DND-41 (cell line): ENCODE results near the gene SH3TC1.

Experiments used
- ATAC-seq: fragments of 200-7000 bp; cut with Tn5 transposase; 3 replicates; pipeline ENCODE4 v1.9.1; 2021; ENCODE audit warnings: low read depth; ENCODE audit not compliant: insufficient read depth
- DNase-seq: peaks from one replicate; pipeline ENCODE4 v3.0.0-alpha.2; 2020
- H2AFZ ChIP-seq: 2 replicates; pipeline ENCODE4 v1.6.0; 2012; ENCODE audit warnings: low read depth, low read length
- H3K27ac ChIP-seq: 2 replicates; pipeline ENCODE4 v1.5.1; 2012; ENCODE audit warnings: low read length, inconsistent platforms
- H3K27me3 ChIP-seq: fragments of 200-600 bp; sonication (generic); 2 replicates; pipeline ENCODE4 v1.6.0; 2012; ENCODE audit warnings: low read length, mild to moderate bottlenecking, inconsistent platforms; ENCODE audit not compliant: insufficient read depth, poor library complexity
- H3K36me3 ChIP-seq: 2 replicates; pipeline ENCODE4 v1.5.1; 2012; ENCODE audit warnings: low read length, inconsistent platforms; ENCODE audit not compliant: insufficient read depth
- H3K4me1 ChIP-seq: 2 replicates; pipeline ENCODE4 v1.5.1; 2012; ENCODE audit warnings: mild to moderate bottlenecking, low read length; ENCODE audit not compliant: insufficient read depth
- H3K4me2 ChIP-seq: 2 replicates; pipeline ENCODE4 v1.6.0; 2012; ENCODE audit warnings: mild to moderate bottlenecking, moderate library complexity, low read length, inconsistent platforms; ENCODE audit not compliant: insufficient read depth
- H3K4me3 ChIP-seq, 2 experiments: fragments of 200-600 bp in 1 of 2; shearing (Covaris generic) in 1 of 2; 2 replicates each; pipeline ENCODE4 v1.5.1; 2012 to 2016; ENCODE audit warnings: inconsistent platforms in 2 of 2, low read length in 2 of 2, mild to moderate bottlenecking in 2 of 2, low read depth in 1 of 2, moderate library complexity in 1 of 2
- H3K79me2 ChIP-seq: 2 replicates; pipeline ENCODE4 v1.6.0; 2012; ENCODE audit warnings: low read length, inconsistent platforms; ENCODE audit not compliant: insufficient read depth
- H3K9ac ChIP-seq: 2 replicates; pipeline ENCODE4 v1.6.0; 2012; ENCODE audit warnings: low read depth, mild to moderate bottlenecking, inconsistent platforms, low read length, moderate library complexity
- H3K9me3 ChIP-seq: 2 replicates; pipeline ENCODE4 v1.5.1; 2012; ENCODE audit warnings: low read length, moderate library complexity, mild to moderate bottlenecking, inconsistent platforms; ENCODE audit not compliant: insufficient read depth, severe bottlenecking
- H4K20me1 ChIP-seq: 2 replicates; pipeline ENCODE4 v1.6.0; 2012; ENCODE audit warnings: low read length; ENCODE audit not compliant: insufficient read depth
- CTCF ChIP-seq: IDR thresholded peaks from 2 replicates; pipeline ENCODE4 v1.5.1; 2012; ENCODE audit warnings: borderline replicate concordance, low read length, moderate library complexity, mild to moderate bottlenecking; ENCODE audit not compliant: poor library complexity, severe bottlenecking; ENCODE audit errors: extremely low read depth
- EZH2 ChIP-seq: IDR thresholded peaks from 3 replicates; pipeline ENCODE4 v1.6.1; 2012; ENCODE audit warnings: borderline replicate concordance, low read depth, mild to moderate bottlenecking, moderate library complexity, low read length, inconsistent platforms; ENCODE audit not compliant: severe bottlenecking

SH3TC1 gene

GRCh38 chr4:8260656-8261111 is 61.6 kb downstream of the SH3TC1 start:
- Histone ChIP-seq H3K4me2 (no peak overlapping the region), H3K79me2 (no peaks in the 10 kb centered on the region), H4K20me1 (peaks cover 3% of the 10 kb centered on the region; the same call in 1 of the 2 replicates), H3K4me3 (no peak overlapping the region), H3K27ac (no peak overlapping the region), H3K4me1 (no peaks in the 10 kb centered on the region), H3K9ac (no peak overlapping the region), H3K9me3 (no peaks in the 10 kb centered on the region), H3K36me3 (no peaks in the 10 kb centered on the region), H3K27me3 (no peaks in the 10 kb centered on the region), H2AFZ (no peak overlapping the region)
- TF ChIP-seq EZH2 (no peak), CTCF (no peak)
- DNase-seq, result no peak
- no peak for ATAC-seq

- Histone ChIP-seq H3K4me1 (no peaks in the 10 kb centered on the region), H4K20me1 (peaks cover 3% of the 10 kb centered on the region; the same call in 1 of the 2 replicates), H3K9me3 (no peaks in the 10 kb centered on the region), H2AFZ (no peak overlapping the region), H3K4me3 (no peak overlapping the region), H3K27ac (no peak overlapping the region), H3K9ac (no peak overlapping the region), H3K27me3 (no peaks in the 10 kb centered on the region), H3K36me3 (no peaks in the 10 kb centered on the region), H3K79me2 (no peaks in the 10 kb centered on the region), H3K4me2 (no peak overlapping the region)
- DNase-seq (no peak), ATAC-seq (no peak)
- TF ChIP-seq CTCF, result no peak
- no peak for TF ChIP-seq EZH2
Measured at GRCh38 chr4:8261851-8262535, 62.9 kb downstream of the SH3TC1 start.

- Histone ChIP-seq H3K36me3 (no peaks in the 10 kb centered on the region), H3K79me2 (no peaks in the 10 kb centered on the region), H3K4me2 (no peak overlapping the region), H3K4me1 (no peaks in the 10 kb centered on the region), H2AFZ (no peak overlapping the region), H3K4me3 (no peak overlapping the region), H4K20me1 (peaks cover 3% of the 10 kb centered on the region; the same call in 1 of the 2 replicates), H3K27ac (no peak overlapping the region), H3K27me3 (no peaks in the 10 kb centered on the region), H3K9me3 (no peaks in the 10 kb centered on the region), H3K9ac (no peak overlapping the region)
- no peak for ATAC-seq
- DNase-seq, result no peak
- TF ChIP-seq EZH2, result no peak
- no peak for TF ChIP-seq CTCF
Measured at GRCh38 chr4:8262637-8263322, 63.7 kb downstream of the SH3TC1 start.
